Activated naive CD4-positive, alpha-beta T cell treated with anti-CD3 and anti-CD28 coated beads, Interleukin-2, amount 50 U/mL, for 16 hours (primary cell): Measurements from ENCODE around the gene ABLIM1.

Experiments used
- DNase-seq: peaks from one replicate; pipeline ENCODE4 v3.0.0-alpha.2; 2020

Gene ABLIM1

DNA sequence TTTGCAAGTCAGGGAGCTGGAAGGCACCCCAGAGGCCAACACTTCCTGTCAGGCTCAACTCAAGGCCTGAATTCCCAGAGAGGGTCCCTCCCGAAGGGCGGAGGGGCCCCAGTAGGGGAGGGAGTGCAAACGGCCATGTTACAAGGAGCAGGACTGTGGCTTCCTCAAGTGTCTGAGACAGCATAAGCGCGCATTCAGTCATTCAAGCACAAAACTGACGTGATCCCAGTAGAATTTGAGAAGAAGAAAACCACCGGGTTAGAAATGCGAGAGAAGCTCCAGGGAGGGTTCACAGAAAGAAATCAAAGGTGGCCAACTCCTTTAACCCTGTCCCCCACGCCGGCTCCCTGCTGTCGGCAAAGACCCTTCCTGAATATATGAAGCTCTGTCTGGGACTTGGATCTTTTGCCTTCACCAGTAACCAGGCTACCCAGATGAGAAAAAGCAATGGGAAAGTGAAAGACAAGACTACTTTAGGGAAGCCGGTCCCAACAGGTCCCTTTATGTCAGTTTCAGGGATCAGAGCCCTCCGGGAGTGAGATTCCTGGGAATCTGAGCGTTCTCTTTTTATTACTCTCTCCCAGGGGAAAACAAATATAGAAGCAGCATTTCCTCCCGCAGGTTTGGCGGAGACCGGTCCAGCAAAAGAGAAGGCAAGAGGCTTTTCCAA is 255.1 kb downstream of the ABLIM1 start:
- DNase-seq = no peak

DNA sequence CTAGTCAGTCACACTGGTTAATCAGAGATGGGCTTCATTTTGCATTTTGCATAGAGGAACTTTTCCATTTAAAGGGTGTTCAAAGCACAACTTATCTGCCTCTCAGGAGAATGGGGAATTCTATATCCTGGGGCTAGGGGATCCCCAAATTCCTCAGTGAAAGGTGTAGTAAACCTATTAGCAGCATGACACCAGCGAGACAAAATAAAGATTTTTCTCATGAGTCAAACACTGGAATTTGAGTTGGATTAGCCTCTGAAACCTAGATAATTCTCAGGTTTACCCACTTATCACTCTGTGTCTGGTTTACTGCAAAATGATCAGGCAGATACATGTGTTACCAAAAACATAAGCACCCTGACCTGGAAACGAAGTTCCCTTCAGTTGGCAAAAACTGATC is 255.8 kb downstream of the ABLIM1 start:
- no peak for DNase-seq

GRCh38 chr10:114401195-114401791 is 256.8 kb downstream of the ABLIM1 start:
- no peak for DNase-seq

DNA sequence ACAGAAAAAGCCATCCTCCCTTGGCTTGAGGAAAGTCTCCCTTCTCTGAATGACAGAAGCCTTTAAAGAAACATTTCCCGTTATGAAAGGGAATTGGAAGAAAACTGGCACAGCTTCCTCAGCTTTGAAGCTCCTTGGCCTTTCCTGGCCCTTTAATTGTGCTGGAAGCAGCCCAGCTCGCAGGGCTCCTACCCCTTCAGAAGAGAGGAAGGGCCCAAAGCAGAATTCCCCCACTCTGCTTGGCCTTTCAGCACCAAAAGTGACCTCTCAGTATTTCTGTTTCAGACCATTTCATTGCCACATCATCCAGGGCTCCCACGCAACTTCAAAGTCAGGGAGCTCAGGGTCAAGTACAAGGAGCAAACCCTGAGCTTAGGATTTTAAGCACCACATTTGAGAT is 258.0 kb downstream of the ABLIM1 start:
- no peak for DNase-seq

GRCh38 chr10:114399576-114399975 is 258.5 kb downstream of the ABLIM1 start:
- DNase-seq = no peak

- no peak for DNase-seq
Observed at GRCh38 chr10:114398587-114399331, 259.3 kb downstream of the ABLIM1 start.

DNA sequence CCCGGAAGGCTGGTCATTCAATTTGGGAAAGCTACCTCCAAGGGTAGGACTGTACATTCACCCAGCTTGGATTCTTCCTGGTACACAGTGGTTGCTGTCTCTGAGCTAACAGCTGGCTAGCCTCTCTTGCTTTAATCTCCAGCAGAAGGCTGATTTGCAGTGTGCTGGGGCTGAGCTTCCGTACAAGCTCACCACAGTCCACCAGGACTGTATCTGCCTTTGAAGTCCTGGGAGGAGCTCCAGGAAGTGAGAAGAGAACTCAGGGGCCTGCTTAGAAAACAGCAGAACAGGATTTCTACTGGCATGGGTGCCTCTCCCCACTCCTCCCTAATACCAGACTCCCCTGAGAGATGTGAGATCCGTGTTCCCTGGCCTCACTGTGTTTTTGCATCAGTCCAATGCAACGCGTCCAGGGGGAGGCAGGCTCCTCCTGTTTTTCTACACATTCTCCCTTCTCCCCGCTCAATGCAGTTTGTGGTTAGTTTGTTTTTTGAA is 260.4 kb downstream of the ABLIM1 start:
- no peak for DNase-seq

- no peak for DNase-seq
Observed at GRCh38 chr10:114396464-114396863, 261.6 kb downstream of the ABLIM1 start.

DNA sequence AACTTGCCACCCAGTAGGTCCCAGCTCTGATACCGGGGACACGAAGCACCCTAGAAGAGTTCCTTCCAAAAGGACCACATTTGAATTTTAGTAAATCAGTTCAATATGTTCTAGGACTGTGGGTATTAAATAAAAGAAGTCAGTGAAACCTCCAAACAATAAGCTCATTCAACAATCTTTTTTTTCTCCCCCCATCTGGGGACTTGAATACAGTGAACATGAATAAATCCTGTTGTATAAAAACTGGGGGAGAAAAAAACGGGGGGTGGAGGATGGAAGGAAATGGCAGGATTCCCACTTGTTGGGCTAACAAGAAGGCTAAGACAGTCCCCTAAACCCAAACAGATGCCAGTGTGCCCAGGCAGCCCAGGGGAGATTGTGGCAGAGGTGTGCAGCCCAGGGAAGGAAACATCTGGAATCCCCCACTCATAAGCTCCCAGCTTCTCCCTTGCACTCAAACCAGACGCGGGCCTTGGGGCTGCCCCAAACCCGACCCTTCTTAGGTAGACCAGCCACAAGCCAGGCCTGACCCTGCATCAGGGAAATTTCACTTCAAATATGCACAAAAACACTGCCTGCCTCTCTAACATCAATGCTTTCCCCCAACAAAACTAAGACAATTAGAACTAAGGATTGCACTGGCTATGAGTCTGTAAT is 262.6 kb downstream of the ABLIM1 start:
- DNase-seq = no peak

GRCh38 chr10:114394531-114394930 is 263.5 kb downstream of the ABLIM1 start:
- no peak for DNase-seq

DNA sequence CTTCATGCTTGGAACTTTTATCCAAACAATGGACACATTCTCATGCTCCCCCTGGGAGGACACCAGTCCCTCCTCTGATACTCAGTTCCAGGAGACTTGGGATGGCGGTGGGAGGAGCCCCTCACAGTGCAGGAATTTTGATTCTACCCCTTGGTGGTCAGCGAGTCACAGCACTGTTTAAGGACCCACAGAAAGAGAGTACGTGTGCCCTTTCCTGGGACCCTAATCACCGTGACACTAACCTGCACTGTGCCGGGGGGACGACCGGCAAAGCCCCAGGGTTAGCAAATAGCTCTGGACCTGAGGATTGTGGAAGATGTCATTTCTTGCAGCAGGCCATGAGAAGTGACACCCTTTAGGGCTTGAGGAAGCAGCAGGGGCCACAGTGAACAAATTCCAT is 264.2 kb downstream of the ABLIM1 start:
- no peak for DNase-seq

DNA sequence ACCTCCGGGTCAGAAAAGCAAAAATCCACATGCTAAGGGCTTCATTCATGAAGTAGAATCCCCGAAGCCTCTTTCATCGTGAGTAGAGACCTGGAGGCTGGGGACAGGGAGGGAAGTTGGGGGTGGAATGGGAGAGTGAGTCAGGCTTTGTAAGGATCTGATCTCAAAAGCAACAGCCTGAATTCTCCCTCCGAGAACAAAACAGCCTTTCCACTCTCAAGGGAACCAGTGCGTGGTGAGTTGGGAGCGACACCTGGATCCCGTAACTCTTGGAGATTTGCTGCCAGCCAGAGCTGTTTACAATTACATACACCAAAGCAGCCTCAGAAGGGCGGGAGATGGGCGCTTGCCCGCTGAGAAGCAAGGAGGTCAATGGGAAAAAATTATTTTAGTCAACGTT is 264.6 kb downstream of the ABLIM1 start:
- no peak for DNase-seq

GRCh38 chr10:114392112-114392835 is 265.8 kb downstream of the ABLIM1 start:
- DNase-seq = no peak

DNA sequence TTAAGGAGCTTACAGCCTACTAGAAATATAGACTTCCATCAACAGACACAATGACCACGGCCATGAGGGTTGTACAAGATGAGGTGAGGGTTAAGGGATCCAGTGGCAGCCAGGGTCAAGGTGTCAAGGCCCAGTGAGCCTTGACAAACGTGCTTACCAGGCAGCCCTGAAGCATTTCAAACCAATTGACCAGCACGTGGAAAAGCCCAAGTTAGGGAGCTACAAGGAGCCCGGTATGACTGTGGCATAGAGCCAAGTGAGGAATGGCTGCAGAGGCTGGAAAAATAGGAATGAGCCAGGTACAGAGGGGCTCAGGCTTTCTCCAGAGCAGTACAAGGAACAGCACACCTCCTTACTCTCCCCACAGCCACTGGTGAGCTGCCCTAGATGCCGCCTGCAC is 266.5 kb downstream of the ABLIM1 start:
- no peak for DNase-seq

DNA sequence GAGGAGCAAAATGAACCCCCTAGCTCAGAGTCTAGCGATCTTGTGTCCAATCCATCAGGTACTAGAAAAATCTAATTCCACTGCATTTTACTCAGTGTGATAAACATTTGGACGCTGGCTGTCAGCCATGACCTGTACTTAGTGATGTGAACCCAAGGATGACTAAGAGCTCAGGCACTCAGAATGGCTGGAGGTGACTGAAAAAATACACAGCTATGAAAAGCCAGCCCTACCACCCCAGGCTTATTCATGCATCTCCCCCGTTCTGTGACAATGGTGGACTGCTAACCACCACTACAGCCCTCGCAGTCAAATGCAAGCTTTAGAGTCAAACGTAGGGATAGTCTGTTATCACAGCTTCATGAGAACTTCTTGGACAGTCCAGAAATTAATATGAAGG is 268.6 kb downstream of the ABLIM1 start:
- no peak for DNase-seq

GRCh38 chr10:114388275-114388674 is 269.8 kb downstream of the ABLIM1 start:
- DNase-seq = no peak

GRCh38 chr10:114387784-114388183 is 270.3 kb downstream of the ABLIM1 start:
- no peak for DNase-seq

DNA sequence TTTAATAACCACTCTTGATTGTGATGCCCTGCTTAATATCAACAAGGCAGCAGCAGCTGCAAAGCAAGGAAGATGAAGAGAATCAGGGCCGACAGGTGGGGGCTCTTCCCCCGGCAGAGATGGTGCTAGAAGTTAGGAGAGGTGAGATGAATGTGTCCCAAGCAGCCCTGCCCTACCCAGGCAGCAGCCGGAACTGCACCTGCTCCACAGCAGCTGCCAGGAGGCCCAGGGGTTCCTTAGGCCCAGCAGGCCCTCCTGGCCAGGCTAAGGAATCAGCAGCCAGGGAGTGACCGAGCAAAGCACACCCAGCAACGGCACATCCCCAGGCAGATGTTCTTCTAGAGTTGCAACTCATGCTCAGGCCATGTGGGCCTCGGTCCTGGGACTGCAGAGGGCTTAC is 271.6 kb downstream of the ABLIM1 start:
- DNase-seq = no peak

DNA sequence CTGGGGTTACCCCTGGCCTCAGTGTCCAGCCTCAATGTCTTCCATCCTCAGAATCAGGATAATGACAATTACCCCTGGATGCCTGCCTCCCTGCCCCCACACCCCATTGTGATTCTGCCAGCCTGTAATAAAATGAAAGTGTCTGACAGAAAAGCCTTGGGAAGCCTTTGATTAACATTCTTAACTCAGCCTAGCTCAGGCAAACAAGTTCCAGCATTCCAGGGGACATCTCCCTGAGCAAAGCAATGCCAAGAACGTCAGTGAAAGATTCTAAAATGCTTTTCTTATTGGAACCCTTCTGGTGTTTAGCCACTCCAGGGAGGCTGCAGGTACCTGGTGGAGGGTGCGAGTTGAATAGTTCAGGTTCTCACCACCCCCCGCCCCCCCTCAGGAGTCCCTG is 272.5 kb downstream of the ABLIM1 start:
- DNase-seq = no peak

GRCh38 chr10:114384601-114385000 is 273.5 kb downstream of the ABLIM1 start:
- DNase-seq = no peak

DNA sequence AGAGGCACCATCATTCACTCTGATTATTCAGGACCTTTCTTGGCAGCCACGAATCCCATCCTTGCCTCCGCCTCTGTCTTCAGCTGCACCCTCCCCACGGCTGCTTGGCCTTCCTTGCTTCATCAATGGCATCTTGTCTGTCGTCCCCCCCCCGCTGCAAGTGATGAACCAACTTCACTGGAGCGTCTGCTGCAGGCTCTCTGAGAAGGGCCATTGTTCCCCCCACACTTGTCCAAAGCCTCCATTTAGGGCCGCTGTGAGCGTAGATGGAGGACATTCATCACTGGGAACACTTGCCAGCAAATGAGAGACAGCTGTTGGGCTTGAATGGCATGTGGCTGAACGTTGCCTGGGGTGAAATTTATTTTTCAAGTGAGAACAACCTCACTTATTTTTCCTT is 273.9 kb downstream of the ABLIM1 start:
- DNase-seq = no peak
